Hindlimb muscle (tissue), 1 donor: Measurements from ENCODE around the gene CAMK1G. TPM values are rescaled to one million over a fixed set of nuclear protein-coding genes. Genes with fewer than 3 reads are reported as not detected.

ENCODE experiments used
- DNase-seq: peaks from one replicate; pipeline ENCODE4 v3.0.0-alpha.2; 2013
- polyA plus RNA-seq: library from polyadenylated mRNA; unstranded; fragments of 120-200 nt; gene quantifications from one replicate; pipeline ENCODE4 v1.2.1, GENCODE V29; 2013; ENCODE audit not compliant: insufficient read length

Gene CAMK1G
- polyA plus RNA-seq, 1 donor = not detected

- no peak for DNase-seq
These were observed 18.5 kb downstream of the CAMK1G start for GRCh38 chr1:209601809-209602657.

DNA sequence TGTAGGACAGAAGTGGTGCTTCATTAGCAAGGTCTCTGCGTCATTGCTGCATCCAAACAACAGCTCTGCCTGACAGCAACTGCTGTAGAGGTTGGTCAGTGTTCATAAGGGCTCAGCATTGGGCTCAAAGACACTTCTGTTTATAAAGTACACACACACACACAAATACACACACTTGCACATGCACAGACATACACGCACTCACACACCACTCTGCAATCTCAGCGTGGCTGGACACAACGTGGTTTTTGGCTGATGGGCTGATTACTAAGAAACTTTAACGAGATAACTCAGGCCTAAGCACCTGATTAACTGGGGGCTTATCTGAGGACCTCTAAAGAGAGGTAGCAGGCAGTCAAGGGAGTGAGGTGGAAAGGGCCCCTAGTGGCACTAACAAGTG, 20.4 kb downstream of the CAMK1G start:
- DNase-seq = no peak

- DNase-seq = no peak
These were observed 23.7 kb downstream of the CAMK1G start for GRCh38 chr1:209607102-209607794.

GRCh38 chr1:209607795-209608178, 24.3 kb downstream of the CAMK1G start:
- DNase-seq = no peak

GRCh38 chr1:209609041-209609790, 25.7 kb downstream of the CAMK1G start:
- no peak for DNase-seq

DNA sequence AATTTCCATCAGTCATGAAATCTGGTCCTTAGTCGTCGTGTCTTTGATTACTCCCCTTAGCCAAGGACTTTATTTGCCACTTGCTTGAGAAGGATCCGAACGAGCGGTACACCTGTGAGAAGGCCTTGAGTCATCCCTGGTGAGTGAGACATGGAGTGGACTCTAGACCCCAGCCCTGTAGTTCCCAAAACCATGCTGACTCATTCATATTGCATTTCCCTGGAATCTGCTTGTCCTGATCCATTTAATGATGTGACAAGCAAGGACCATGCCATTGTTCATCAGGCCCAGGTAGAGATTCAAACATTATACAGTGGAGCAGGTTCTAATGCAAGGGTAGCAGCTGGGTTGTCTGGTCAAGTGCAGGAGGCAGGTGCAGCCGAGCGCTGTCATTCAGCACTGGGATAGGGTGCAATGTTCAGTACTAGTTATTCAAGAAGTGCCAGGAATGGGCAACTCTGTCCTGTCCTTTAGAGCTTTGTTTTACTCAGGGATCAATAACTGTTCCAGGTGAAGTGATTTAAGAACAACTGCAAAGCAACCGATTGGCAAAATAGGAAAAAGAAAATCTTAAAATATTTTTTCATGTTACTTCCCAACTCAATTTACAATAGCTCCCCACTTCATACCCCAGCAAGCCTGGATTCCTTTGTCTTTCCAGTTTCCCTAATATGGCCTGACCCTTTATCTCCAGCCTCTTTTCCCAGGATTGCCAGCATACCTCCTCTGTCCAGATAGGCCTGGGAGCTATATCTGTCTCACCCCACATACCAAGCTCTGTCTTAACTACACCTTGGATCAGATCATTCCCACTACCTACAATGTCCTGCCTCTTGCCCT, 26.5 kb downstream of the CAMK1G start:
- no peak for DNase-seq

- DNase-seq = no peak
These were observed 27.1 kb downstream of the CAMK1G start for GRCh38 chr1:209610631-209610905.

GRCh38 chr1:209611771-209612570, 28.5 kb downstream of the CAMK1G start:
- DNase-seq = no peak

GRCh38 chr1:209612646-209613399, 29.3 kb downstream of the CAMK1G start:
- no peak for DNase-seq

DNA sequence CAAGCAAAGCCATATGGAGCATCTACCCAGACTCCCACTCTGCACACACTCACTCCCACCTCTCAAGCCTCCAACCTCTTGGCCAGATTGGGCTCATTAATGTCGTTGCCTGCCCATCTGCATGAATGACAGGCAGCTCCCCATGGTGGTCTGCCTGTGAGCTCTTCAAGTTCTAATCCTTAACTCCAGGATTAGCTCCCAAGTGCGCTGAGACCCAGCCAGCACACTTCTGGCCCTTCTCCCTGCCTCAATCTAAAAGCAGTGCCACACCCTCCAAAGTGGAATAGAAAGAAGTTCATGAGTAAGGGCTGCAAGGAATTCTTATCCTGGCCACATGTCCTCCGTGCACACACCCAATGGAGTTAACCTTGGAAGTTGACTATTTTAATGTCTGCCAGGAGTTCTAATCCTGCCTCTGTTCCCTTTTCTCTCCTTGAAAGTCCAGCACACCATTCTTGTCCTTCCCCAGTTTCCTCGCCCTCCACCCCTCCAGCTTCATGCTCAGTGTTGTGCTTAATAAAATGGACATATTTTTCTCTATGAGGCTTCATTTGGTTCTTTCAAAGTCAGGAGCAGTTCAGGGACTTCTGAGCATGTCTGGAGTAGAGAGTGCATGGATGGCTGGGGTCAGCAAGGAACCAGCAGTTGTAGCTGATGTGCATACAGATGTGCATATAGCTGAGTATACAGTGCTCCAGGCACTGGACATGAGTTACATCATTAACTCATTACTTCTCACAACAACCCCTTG, 30.1 kb downstream of the CAMK1G start:
- no peak for DNase-seq

GRCh38 chr1:209614151-209614420, 30.6 kb downstream of the CAMK1G start:
- DNase-seq = no peak

- no peak for DNase-seq
These were observed 31.4 kb downstream of the CAMK1G start for GRCh38 chr1:209614906-209615305.

GRCh38 chr1:209616366-209617046, 33.0 kb downstream of the CAMK1G start:
- DNase-seq = no peak

DNA sequence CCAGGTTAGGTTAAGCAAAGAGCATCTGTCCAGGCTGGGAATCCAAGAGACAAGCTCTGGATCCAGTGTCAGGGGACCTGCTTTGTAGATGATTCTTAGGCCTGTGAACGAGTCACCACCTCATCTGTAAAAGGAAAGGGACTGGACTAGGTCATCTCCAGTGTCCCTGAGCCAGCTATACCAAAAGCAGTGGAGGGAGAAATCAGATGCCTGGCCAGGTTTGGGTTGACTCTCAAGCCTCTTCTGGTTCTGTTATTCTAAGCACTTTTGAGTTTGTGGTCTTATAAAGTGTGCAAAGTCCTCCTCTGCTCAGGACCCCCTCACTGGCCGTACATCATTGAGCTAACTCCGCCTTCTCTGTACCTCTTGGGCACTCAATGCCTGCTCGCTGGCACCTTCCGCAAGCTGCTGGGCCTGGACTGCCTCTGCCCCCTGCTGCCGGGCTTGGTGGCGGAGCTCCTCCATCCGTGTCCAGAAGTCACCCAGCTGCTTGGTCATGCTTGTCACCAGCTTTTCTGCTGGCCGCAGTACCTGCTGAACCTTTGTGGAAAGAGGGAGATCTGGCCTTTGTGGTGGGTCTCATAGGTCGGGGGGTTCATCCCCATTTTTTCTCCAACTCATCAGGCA, 33.6 kb downstream of the CAMK1G start:
- no peak for DNase-seq

DNA sequence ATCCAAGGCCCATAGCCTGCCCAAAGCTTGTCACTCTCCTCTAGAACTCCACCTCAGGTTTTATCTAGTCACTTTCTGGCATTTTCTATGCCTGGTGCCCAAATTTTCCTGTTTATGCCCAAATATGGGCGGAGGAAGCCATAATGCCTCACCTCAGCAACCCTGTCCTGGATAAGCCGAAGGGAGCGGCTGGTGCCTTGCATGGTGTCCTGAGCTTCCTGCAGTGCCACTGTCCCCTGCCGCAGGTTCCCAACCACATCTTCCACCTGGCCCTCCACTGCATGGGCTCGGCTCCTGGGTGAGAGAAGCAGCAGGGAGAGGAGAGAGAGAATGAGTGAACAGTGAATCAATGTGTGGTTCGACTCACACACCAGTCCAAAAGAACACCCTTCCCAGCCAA, 34.2 kb downstream of the CAMK1G start:
- no peak for DNase-seq

DNA sequence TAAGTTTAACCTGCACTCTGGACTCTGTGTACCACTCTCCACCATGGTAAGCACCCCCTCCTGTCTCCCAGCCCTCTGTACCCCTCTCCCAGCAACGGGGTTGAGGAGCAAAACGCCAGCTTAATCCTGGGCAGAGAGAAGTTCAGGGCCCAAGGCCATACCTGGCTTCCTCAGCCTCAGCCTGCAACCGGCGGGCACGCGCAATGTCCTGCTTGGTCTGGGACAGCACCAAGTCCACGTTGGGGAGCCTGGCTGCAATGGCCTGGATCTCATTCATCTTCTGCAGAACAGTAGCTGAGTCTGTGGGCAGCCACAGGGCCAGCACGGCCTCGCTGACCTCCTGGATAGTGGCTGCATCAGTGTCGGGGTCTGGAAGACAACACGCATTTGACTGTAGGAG, 34.8 kb downstream of the CAMK1G start:
- no peak for DNase-seq

DNA sequence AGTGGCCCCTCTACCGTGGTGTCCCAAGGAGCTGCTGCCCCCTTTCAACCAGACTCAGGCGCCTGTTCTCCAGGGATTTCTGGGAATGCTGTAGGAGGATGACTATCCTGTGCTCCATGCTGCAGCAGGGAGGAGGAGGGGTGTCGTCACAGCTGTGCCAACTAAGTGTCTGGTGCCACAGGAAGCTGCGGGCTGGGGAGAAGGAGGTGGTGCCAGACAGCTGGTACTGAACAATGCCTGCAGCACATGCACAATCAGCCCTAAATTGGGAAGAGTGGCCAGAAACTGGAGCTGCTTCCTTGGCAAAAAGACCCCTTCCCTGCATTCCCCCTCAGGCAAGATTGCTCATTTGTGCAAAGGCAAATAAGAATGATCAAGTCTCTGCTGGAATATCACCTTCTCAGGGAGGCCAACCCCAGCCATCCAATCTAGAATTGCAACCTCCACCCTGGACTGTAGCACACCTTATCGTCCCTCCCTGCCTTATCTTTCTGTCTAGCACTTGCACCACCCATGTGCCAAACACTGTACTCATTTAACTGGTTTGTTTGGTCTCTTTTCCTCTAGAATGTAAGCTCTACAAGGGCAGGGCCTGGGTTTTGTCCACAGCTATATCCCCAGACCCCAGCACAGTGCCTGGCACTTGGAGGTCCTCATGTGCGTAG, 35.4 kb downstream of the CAMK1G start:
- no peak for DNase-seq

DNA sequence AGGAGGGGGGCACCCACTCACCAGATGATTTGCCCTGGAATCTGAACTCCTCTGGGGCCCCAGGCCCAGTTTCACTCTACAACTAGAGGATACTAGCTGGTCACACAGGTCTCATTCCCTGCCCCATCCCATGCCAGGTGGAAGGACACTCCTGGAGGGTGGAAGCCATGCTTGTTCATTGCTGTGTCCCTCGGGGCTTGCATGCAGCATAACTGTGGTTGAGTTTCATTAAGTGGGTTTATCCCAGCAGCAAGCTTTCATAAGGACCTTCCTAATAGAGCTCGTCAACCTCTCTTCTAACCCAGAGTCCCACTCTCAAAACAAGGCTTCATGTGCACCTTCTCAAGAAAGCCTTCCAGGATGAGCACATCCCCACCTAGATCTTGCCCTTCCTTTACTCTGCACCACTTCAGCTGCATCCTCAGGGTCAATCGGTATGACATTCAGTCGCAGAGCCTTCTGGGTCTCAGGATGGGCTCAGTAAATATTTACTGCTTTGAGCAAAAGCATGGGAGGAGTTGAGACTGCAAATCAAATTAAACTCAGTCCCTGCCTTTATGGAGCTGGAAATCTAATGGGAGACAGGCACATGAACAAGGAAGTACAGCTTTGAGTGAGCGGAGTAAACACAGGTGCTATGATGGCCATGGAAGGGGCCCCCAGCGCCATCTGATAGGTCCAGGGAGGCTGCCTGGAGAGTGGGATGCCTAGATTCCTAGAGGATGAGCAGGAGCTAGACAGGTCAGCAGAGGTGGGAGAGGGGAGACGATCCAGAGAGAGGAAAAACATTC, 36.4 kb downstream of the CAMK1G start:
- no peak for DNase-seq
